Measurements from ENCODE around the gene ZNF468.
"Not testable (repeated sequence)": the region's sequence is repeated elsewhere in the genome, so short reads cannot be mapped to it uniquely, and the experiment has no call there.

Gene ZNF468

DNA sequence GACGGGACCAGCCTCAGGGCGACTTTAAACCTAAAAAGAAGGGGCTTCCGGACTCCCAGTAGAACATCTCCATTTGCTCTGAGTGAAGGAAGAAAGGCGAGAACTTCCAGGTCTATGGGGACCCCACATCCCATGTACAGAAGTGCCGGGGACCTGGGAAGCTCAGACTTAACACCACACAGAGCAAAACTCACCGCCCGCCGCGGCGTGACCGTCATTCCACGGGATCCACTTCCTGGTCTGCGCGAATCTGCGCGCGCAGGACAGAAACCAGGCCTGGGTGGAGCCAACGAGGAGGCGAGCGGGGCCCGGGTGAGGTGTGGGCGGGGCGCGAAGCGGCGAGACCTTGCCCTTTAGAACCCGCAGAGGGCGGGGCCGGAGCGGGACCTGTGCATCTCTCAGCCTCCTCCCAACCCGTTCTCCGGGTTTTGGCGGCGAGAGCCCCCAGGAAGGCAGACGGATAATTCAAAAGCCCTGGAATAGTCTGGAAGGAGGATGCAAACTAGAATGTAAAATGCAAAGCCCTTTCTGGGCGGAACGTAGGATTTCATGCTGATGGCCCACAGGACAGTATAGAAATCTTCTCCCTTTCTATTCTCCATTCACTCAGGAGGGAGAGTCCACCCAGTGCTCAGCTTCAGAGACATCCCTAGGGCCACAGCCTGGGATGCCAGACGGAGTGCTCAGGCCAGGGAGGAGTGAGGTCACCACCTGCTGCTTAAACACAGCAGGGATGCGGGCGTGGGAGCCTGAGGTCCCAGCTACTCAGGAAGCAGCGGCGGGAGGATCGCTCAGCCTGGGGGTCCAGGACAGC lies at the start of gene ZNF468:
Gene ZNF468, minus strand, starts transcription at position 242 of the 814 bp plus-strand sequence. CDS start 3,347 bp downstream, outside the sequence.
- peak; percentile 35 for DNase-seq (ENCODE audit: low read depth)

DNA sequence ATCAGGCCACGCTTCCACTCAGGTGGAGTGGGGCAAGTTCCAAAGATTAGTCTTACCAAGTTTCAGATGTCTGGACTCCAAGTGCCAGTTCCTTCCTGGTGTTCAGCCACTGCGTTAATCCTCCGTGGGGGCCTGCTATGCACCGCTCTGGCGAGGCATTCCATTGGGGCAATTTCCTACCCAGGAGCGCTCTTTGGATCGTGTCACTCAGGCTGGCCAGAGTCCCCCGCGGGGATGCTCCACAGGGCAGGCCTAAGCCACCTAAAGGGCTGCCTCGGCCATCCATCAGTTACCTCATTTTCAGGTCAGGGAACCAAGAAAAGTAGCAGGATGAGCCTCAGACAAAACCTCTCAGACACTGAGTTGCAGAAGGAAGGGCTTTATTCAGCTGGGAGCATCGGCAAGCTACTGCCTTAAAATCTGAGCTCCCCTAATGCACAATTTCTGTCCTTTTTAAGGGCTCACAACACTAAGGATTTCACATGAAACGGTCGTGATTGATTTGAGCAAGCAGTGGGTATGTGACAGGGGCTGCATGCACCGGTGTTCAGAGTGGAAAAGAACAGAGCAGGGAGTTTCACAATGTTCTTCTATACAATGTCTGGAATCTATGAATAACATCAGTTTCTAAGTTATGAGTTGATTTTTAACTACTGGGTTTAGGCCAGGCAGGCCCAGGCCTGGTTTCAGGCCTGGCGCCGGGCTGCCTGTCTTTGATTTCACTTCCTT lies 46.8 kb upstream of the ZNF468 start:
- not testable (repeated sequence) for DNase-seq (ENCODE audit: low read depth)

DNA sequence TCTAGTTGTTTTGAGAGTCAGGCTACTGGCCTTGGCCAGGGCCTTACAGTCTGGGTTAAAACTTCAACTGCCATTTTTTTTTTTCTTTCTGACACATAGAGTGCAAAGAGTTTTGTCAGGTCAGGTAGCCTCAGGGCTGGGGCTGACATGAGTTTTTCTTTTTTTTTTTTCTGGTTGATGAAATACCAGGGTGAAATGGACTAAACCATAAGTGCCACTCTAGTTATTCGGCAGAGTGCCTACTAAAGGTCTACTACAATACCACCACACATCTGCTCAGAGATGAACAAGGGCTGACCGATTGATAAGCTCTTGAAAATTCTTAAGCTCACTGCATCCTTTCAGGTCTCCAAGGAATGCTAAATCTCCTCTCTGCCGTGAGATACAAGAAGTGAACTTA lies 44.4 kb upstream of the ZNF468 start:
- no peak for DNase-seq (ENCODE audit: low read depth)

DNA sequence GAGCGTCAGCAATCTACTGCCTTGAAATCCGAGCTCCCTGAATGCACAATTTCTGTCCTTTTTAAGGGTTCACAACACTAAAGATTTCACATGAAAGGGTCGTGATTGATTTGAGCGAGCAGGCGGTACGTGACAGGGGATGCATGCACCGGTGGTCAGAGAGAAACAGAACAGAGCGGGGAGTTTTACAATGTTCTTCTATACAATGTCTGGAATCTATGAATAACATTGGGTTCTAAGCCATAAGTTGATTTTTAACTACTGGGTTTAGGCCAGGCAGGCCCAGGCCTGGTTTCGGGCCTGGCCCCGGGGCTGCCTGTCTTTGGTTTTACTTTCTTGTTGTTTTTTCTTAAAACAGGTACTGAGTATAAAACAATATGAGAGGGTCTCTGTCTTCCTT lies 41.2 kb upstream of the ZNF468 start:
- DNase-seq (ENCODE audit: low read depth): not testable (repeated sequence)

DNA sequence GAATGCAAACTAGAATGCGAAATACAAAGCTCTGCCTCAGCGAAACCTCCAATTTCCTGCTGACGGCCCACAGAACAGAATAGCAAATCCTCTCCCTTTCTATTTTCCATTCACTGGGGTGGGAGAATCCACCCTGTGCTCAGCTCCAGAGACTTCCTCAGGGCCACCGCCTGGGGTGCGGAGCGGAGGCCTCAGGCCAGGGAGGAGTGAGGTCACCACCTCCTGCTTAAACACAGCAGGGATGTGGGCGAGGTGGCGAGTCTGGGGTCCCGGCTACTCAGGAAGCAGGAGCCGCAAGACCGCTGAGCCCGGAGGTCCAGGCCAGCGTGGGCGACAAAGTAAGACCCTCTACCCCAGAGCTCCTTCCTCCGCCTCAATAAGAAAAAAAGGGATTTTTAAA lies 40.7 kb upstream of the ZNF468 start:
- no peak for DNase-seq (ENCODE audit: low read depth)

DNA sequence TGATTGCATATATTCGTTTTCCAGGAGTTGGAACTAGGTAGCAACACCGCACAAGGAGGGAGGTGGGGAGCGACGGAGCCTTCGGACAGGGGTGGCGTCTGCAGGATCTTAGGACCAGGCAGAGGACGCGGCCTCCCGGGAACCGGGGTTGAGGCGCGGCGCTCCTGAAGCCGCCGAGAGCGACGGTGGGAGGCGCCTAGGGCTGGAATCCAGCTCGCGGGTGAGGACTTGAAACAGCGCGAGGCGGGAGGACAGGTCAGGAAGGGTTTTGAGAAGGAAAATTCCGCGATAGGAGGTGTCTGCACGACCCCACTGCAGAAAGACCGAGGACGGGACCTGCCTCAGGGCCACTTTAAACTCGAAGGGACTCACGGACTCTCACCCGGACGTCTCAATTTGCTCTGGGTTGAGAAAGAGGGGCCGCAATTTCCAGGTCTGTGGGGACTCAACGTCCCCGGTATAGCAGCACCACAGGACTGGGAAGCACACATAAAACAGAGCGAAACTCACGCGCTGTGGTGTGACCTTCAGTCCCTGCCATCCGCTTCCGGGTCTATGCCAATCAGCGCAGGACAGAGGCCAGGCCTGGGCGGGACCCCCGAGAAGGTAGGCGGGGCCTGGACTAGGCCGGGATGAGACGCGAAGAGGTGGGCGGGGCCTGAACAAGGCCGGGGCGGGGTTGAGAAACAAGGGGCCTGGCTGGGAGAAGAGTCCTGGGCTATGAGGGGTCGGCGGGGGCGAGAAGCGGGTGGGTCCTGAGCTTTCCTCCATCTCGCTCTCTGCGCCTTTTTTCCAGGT lies 39.9 kb upstream of the ZNF468 start, which contains the start of gene ZNF320:
Gene ZNF320, minus strand, starts transcription at position 498 of the 798 bp plus-strand sequence. CDS start 7,380 bp downstream, outside the sequence.
- DNase-seq (ENCODE audit: low read depth): peak; percentile 74

DNA sequence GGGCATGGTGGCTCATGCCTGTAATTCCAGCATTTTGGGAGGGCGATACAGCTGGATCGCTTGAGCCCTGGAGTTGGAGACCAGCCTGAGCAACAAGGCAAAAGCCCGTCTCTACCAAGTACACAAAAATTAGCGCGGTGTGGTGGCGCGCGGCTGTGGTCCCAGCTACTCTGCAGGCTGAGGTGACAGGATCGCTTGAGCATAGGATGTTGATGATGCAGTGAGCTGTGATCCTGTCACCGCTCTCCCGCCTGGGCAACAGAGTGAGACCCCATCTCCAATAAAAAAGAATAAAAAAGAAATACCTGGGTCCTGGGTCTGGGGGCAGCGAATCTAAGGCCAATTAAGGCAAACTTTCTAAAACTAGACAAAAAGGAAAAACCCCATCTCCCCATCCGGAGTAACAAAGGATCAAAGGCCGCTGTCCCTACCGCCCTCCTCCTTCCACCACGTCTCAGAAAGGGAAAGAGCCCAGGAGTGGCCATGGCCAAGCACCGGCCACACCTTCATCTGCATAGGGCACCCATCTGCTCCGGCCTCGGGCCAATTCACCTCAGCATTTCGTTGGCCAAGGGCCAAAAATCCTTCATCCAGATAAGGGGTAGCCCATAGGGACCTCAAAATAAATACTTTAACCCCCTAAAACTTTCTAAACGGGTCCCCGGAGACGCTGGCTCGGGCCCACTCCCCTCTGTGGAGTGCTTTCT lies 39.2 kb upstream of the ZNF468 start:
- no peak for DNase-seq (ENCODE audit: low read depth)

DNA sequence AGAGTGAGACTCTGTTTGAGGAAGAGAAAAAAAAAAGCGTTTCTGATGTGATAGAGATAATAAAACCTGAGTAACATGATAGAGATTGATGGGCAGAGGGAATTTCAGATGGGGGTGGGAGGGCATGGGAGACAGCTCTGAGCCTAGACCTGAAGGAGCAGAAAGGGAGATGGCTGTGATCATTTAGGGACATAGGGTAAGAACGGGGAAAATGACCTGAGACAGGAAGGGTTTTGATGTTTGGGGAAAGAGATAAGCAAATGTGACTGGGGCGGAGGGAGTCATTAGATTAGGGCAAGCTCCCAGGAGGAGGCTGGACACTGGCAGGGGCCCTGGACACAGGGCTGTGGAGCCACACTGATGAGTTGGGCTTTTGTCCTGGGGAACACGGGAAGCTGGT lies 33.9 kb upstream of the ZNF468 start:
- DNase-seq (ENCODE audit: low read depth): no peak

DNA sequence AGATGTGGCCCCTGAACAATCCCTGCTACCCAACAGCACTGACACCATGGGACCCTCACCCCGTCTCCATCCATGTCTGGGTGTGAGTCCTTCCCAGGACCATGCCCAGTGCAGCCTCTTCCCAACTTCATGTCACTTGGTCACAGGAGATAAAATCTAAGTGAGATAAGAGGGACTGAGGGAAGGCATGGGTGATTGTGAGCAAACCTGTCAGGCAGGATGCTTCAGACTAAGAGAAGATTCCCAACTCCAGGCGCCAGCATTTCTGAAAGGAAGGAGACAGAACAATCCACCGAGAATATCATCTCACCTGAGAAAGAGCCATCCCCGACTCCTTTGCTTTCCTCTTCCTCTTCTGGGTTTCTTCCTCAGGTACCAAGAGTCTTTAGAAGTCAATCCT lies 32.5 kb upstream of the ZNF468 start:
- DNase-seq (ENCODE audit: low read depth): no peak

DNA sequence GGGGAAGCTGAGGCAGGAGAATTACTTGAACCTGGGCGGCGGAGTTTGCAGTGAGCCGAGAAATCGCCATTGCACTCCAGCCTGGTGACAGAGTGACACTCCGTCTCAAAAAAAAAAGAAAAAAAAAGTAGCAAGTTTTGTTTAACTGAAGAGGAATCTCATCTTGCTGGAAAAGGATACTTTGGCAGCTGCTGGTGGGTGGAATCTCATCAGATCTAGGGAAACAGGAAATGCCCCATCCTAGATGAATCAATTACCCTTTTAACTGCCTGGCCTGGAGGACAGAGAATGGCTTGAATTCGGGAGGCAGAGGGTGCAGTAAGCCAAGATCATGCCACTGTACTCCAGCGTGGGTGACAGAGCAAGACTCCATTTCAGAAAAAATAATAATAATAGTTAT lies 31.7 kb upstream of the ZNF468 start:
- DNase-seq (ENCODE audit: low read depth): no peak

DNA sequence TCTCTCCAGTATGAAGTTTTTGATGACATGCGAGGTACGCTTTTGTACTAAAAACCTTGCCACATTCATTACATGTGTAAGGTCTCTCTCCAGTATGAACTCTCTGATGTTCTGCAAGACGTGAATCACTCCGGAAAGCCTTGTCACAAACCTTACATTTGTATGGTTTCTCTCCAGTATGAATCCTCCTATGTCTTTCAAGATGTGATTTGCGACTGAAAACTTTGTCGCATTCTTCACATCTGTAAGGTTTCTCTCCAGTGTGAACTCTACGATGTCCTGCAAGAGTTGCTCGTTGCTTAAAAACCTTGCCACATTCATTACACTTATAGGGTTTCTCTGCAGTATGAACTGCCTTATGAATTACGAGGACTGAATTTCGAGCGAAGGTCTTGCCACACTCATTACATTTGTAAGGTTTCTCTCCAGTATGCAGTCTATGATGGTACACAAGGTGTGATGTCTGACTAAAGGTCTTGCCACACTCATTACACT lies 23.5 kb upstream of the ZNF468 start:
- DNase-seq (ENCODE audit: low read depth): no peak

DNA sequence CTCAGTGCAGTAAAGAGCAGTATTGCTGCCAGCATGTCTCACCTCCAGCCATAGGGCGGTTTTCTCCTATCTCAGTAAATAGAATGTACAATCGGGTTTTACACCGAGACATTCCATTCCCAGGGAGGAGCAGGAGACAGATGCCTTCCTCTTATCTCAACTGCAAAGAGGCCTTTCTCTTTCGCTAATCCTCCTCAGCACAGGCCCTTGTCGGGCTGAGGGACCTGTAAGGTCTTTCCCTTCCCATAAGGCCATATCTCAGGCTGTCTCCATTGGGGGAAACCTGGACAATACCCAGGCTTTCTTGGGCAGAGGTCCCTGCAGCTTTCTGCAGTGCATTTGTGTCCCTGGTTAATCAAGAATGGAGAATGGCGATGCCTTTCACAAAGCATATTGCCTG lies 15.6 kb upstream of the ZNF468 start:
- not testable (repeated sequence) for DNase-seq (ENCODE audit: low read depth)

DNA sequence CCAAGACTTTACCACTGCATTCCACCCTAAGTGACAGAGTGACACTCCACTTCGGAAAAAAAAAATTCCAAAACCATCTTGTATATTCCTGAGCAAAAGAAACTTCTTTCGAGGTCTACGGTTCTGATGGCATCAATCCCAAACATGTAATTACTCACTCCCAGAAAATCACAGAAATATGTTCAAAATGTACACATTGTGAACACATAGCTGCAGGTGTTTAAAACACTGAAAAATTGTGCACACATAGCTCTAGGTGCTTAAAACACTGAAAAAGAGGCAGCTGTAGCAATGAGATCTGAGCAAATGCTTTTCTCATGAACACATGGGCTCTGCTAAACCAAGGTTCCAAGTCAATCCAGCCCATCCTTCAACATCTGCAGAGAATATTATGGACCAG lies 14.0 kb upstream of the ZNF468 start:
- DNase-seq (ENCODE audit: low read depth): no peak

DNA sequence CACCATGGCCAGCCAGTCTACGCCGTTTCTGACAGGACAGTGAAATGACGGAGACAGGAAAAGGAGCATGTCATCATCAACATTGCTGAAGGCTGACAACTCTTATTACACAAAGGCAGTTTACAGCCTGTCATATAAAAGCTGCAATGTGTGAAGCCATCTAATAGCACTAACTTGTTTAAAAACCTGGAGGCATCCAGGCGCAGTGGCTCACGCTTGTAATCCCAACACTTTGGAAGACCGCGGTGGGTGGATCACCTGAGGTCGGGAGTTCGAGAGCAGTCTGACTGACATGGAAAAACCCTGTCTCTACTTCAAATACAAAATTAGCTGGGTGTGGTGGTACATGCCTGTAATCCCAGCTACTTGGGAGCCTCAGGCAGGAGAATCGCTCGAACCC lies 10.6 kb upstream of the ZNF468 start:
- DNase-seq (ENCODE audit: low read depth): not testable (repeated sequence)

DNA sequence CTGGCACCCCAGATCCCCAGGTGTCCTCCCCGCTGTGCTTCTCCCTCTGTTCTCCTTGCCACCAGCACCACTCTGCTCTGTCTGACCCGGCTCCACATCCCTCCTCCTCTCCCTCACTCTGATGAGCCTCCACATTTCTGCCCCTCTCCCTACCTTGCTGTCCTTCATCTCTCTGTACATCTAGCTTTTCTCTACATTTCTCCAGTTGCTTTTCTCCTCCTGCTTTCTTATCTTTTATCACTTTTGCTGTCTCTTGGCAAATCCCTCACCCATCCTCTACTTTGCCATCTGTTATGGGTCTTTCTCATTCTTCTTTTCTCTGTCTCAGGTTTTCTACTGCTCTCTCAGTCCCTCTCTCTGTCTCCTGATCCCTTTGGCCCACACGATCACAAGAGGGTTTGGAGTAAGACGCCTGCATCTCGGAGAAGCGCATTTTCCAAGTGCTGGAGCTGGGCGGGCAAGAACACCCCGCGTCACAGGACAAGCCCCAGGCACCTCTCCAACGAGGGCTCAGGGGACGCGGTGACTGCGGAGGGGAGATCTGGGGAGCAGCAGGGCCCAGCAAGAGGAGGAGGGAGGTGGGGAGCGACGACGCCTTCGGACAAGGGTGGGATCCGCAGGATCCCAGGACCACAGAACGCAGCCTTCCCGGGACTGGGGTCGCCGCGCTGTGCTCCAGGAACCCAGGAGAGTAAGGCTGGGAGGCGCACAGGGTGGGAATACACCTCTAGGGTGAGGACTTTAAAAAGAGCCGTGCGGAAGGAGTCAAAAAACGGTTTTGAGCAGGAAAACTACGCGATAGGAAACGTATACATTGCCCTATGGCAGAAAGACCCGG lies 660 bp downstream of the ZNF468 start:
- DNase-seq (ENCODE audit: low read depth): not testable (repeated sequence)

DNA sequence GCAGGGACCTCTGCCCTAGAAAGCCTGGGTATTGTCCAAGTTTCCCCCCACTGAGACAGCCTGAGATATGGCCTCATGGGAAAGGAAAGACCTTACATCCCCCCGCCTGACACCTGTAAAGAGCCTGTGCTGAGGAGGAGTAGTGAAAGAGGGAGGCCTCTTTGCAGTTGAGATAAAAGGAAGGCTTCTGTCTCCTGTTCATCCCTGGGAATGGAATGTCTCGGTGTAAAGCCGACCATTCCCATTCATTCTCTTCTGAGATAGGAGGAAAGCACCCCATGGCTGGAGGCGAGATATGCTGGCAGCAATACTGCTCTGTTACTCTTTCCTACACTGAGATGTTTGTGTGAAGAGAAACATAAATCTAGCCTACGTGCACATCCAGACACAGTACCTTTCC lies 10.1 kb downstream of the ZNF468 start:
- not testable (repeated sequence) for DNase-seq (ENCODE audit: low read depth)

DNA sequence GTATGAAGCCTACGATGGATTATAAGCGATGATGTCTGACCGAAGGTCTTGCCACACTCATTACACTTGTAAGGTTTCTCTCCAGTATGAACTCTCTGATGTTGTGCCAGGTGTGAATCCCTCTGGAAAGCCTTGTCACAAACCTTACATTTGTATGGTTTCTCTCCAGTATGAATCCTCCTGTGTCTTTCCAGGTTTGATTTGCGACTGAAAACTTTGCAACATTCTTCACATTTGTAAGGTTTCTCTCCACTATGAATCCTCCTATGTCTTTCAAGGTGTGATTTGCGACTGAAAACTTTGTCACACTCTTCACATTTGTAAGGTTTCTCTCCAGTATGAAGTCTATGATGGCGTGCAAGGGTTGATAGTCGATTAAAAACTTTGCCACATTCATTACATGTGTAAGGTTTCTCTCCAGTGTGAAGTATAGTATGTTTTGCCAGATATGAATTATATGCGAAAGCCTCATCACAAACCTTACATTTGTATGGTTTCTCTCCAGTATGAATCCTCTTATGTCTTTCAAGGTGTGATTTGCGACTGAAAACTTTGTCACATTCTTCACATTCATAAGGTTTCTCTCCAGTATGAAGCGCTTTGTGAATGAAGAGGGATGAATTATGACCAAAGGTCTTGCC lies 16.5 kb downstream of the ZNF468 start:
- not testable (repeated sequence) for DNase-seq (ENCODE audit: low read depth)

DNA sequence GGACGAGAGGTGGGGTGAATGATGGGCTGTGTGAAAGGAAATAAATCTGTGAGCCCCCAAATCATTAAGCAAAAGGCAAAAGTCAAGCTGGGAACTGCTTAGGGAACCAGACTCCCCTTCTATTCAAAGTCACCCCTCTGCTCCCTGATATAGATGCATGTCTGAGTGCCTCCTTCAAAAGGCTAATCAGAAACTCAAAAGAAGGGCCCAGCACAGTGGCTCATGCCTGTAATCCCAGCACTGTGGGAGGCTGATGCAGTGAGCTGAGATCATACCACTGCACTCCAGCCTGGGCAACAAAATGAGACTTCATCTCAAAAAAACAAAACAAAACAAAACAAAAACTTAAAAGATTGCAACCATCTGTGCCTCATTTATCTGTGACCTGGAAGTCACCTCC lies 23.1 kb downstream of the ZNF468 start:
- DNase-seq (ENCODE audit: low read depth): not testable (repeated sequence)

DNA sequence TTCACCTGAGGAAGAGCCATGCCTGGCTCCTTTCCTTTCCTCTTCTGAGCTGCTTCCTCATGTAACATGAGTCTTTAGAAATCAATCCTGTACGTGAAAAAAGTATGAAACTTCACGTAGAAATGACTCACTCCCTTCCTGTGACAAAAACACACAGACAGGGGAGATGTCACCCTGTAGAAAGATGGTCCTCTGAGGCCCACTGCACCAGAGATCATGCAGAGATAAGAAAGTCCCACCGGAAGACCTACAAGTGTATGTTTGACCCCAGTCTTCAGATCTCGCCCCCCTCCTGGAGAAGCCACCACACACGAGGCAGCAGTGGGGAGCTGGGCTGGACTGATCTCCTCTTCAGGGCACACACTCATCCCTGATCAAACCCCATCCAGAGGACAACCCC lies 23.9 kb downstream of the ZNF468 start:
- not testable (repeated sequence) for DNase-seq (ENCODE audit: low read depth)

DNA sequence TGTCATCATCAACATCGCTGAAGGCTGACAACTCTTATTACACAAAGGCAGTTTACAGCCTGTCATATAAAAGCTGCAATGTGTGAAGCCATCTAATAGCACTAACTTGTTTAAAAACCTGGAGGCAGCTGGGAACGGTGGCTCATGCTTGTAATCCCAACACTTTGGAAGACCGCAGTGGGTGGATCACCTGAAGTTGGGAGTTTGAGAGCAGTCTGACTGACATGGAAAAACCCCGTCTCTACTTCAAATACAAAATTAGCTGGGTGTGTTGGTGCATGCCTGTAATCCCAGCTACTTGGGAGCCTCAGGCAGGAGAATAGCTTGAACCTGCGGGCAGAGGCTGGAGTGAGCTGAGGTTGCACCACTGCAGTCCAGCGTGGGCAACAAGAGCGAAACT lies 27.6 kb downstream of the ZNF468 start:
- DNase-seq (ENCODE audit: low read depth): not testable (repeated sequence)

Measured in stimulated activated CD8-positive, alpha-beta memory T cell treated with anti-CD3 and anti-CD28 coated beads, Interleukin-15, amount 100 ng/mL, for 1 hour (primary cell).